NCI-H1436 treated with DMSO at 0.1 percent for 48 hours (cell line): ENCODE data around the gene ACSL3.
"Not testable (repeated sequence)": the region's sequence is repeated elsewhere in the genome, so short reads cannot be mapped to it uniquely, and the experiment has no call there.

Source experiments
- DNase-seq: peaks from one replicate; lab custom pipeline; 2025; lab: John Stamatoyannopoulos, UW

The ACSL3 gene

GRCh38 chr2:222976521-222977061 lies 115.8 kb downstream of the ACSL3 start:
- no peak for DNase-seq

- no peak for DNase-seq
Measured at GRCh38 chr2:222977121-222977520, 116.3 kb downstream of the ACSL3 start.

DNA sequence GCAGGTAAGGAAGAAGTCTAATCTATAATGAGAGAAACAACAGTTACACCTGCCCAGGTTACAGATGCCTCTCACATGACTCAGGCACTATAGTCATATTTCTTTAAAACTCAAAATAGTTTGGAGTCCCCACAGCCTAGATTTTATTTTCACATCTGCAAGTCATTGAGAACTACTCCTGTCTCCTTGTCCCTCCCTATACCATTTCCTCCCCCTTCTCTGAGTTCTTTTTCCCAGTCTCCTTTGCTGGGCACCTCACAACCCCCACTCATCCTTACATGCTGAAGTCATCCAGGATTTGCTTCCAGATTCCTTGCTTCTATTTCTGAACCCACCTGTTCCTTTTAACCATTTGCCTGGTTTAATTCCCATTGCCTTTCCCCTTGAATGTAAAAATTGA lies 118.0 kb downstream of the ACSL3 start:
- DNase-seq, result no peak

DNA sequence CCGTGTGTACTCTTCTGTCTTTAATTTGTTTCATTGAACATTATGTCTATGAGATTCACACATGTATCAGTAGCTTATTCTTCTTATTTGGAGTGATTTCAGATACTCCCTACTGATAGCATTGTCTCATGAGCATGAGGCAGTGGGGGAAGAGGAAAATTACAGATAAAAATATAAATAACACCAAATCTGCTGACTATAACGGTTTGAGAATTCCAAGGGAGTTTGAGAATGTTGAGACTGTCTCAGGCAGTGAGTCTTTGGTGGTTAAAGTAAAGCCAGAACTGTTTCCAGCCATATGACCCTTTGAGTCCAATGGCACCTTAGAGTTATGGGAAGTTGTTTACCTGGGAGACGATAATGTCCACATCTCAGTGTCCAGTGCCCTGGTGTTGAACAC lies 118.6 kb downstream of the ACSL3 start:
- DNase-seq, result no peak

- no peak for DNase-seq
Measured at GRCh38 chr2:222982010-222982908, 121.4 kb downstream of the ACSL3 start.

DNA sequence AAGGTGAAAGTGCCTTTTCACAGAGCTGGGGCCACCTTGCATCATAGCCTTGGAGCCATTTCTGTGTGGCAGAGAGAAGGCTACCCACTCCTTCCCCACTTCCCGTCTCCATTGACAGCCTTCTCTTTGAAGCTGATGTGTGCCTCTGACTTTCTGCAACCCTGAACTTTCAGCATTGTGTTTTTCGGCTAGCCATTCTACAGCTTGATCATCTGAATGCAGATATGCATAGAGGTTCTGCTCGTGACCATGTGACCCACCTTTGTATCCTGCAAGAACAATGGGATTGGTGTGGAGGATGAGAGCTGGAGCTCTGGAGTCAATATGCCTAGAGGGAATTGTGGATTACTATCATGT lies 122.1 kb downstream of the ACSL3 start:
- DNase-seq, result no peak

GRCh38 chr2:222984908-222985307 lies 124.1 kb downstream of the ACSL3 start:
- DNase-seq, result no peak

DNA sequence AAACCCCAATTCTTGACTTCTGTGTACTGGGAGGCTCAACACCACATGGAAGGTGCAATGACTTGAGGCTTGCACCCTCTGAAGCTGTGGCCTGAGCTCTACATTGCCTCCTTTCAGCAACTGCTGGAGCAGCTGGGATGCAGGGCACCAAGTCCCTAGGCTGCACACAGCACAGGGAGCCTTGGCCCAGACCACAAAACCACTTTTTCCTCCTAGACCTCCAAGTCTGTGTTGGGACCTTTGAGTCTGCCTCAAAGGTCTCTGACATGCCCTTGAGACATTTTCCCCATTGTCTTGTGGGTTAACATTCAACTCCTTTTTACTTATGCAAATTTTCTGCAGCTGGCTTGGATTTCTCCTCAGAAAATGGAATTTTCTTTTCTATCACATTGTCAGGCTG lies 128.6 kb downstream of the ACSL3 start:
- DNase-seq, result no peak

DNA sequence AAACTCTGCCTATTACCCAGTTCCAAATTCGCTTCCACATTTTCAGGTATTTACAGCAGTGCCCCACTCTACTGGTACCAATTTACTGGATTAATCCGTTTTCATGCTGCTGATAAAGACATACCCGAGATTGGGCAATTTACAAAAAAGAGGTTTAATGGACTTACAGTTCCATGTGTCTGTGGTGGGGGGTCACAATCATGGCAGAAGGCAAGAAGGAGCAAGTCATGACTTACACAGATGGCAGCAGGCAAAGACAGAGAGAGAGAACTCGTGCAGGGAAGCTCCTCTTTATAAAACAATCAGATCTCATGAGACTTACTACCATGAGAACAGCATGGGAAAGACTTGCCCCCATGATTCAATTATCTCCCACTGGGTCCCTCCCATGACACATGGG lies 129.4 kb downstream of the ACSL3 start:
- DNase-seq, result not testable (repeated sequence)

DNA sequence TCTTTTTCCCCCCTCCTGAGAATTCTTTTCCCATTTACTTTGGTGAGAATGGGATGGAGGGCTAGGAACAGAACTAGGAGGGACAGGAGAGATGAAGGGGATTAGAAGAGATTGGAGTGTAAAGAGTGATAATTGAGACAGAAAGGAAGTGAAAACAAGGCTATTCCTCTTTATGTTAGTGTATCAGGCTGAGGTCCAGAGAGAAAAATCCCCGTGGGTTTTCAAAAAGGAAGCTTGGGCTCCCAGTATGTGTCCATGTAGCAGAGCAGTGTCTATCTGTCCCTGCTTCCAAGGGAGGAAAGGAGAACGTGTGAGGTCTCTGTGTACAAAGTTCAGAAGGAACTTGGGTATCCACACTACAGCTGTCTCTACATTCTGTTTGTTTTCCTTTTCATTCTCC lies 131.3 kb downstream of the ACSL3 start:
- no peak for DNase-seq
